Sigmoid colon (tissue), 7 donors: ENCODE data around the gene R3HDM1. TPM values are rescaled to one million over a fixed set of nuclear protein-coding genes. Genes with fewer than 3 reads are reported as not detected.

Experiments
- DNase-seq: peaks from one replicate; pipeline ENCODE4 v3.0.0-alpha.2; 2019
- H3K27ac ChIP-seq, 4 donors: fragments of 200-600 bp; sonication (generic); one replicate each; pipeline ENCODE4 v1.5.1; 2016 to 2019; ENCODE audit warnings: mild to moderate bottlenecking in 1 of 4
- H3K27me3 ChIP-seq, 3 donors: fragments of 200-600 bp; sonication (generic); one replicate each; pipeline ENCODE4 v1.5.1; 2019; ENCODE audit warnings: mild to moderate bottlenecking in 1 of 3
- H3K36me3 ChIP-seq, 4 donors: fragments of 200-600 bp; sonication (generic); one replicate each; pipeline ENCODE4 v1.5.1; 2016 to 2019
- H3K4me1 ChIP-seq, 4 donors: fragments of 200-600 bp; sonication (generic); one replicate each; pipeline ENCODE4 v1.5.1; 2017 to 2019
- H3K4me3 ChIP-seq, 4 donors: fragments of 200-600 bp; sonication (generic); one replicate each; pipeline ENCODE4 v1.5.1; 2017 to 2019; ENCODE audit warnings: mild to moderate bottlenecking in 2 of 4, moderate library complexity in 1 of 4
- H3K9me3 ChIP-seq, 4 donors: fragments of 200-600 bp in 3 of 4; sonication (generic) in 3 of 4; one replicate each; pipeline versions ENCODE4 v1.5.1 to v1.6.1; 2013 to 2019
- EP300 ChIP-seq, 4 donors: sonication (generic); formaldehyde crosslinking; IDR thresholded peaks; one replicate each; pipeline ENCODE4 v1.6.1; 2017; ENCODE audit warnings: antibody characterized with exemption in 4 of 4
- POLR2A ChIP-seq, 2 donors: fragments of 450-650 bp; IDR thresholded peaks; one replicate each; pipeline ENCODE4 v1.6.1; 2016; ENCODE audit warnings: antibody characterized with exemption in 2 of 2, mild to moderate bottlenecking in 2 of 2, moderate library complexity in 2 of 2
- POLR2AphosphoS5 ChIP-seq, 4 donors: sonication (generic); formaldehyde crosslinking; IDR thresholded peaks; one replicate each; pipeline ENCODE4 v1.6.1; 2017; ENCODE audit warnings: antibody characterized with exemption in 4 of 4
- WGBS, 2 donors: extraction: QIAGEN DNeasy Blood & Tissue Kit; methylation state at CpG; one replicate each; pipeline ENCODE4 v1.1.7; 2013; 5-methylcytosine and 5-hydroxymethylcytosine counted together
- intact Hi-C: fragments of 100-400 bp; cut with DNase I; formaldehyde crosslinking; loops from one replicate; pipeline ENCODE4 v1.15.1; 2023
- polyA plus RNA-seq, 3 donors: library from polyadenylated mRNA; stranded (reverse); fragments of 200-250 nt; gene quantifications; one replicate each; pipeline ENCODE4 v1.2.3, GENCODE V29; 2013
- total RNA-seq, 4 donors: library from RNA; depleted of rRNA; stranded (reverse); fragments of >200 nt; gene quantifications; one replicate each; pipeline ENCODE4 v1.1.0, GENCODE V29; 2016
- TF ChIP-seq, protein P1 (sequence below), 4 experiments: fragments of 450-650 bp in 3 of 4; fragments of 200-600 bp in 1 of 4; IDR thresholded peaks; one replicate each; pipeline ENCODE4 v1.5.1; 2016 to 2019; ENCODE audit warnings: antibody characterized with exemption in 4 of 4, mild to moderate bottlenecking in 3 of 4, moderate library complexity in 2 of 4
- donor health status: healthy with polysubstance abuse.
- donor health status: Bipolar disorder and iron deficiency.
- donor health status: healthy.

The R3HDM1 gene
- total and polyA plus RNA-seq, 7 donors = 5.3 to 34.6 (median 14.2) TPM

DNA sequence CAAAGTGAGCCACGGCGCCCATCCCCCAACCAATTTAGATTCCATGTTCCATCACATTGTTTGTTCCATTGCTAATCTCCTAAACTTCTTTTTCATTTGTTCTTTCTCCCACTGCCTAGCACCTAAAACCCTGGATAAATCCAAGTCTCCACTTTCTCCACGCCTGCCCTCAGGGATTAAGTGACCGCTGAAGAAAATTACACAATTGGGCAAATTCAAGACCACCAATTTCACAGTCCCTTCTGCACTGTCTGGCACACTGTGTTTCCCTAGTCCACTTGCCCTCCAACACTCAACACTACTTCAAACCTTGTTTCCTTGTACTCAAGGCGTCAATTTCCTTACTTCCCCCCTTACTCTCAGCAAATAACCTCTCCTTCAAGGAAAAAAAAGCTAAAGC, 205.3 kb downstream of the R3HDM1 start:
- DNase-seq = no peak
- Histone ChIP-seq H3K9me3 (no peaks in the 10 kb centered on the region), H3K4me3 (no peak overlapping the region), H3K4me1 (peaks cover 0 to 3% (median 0%) of the 10 kb centered on the region in 4 donors), H3K27ac (no peak overlapping the region), H3K27me3 (no peaks in the 10 kb centered on the region), H3K36me3 (no peaks in the 10 kb centered on the region)
- WGBS, 2 donors = 95 to 97% methylated on average over 5 of the region's 5 CpGs
- TF ChIP-seq, protein P1, sequence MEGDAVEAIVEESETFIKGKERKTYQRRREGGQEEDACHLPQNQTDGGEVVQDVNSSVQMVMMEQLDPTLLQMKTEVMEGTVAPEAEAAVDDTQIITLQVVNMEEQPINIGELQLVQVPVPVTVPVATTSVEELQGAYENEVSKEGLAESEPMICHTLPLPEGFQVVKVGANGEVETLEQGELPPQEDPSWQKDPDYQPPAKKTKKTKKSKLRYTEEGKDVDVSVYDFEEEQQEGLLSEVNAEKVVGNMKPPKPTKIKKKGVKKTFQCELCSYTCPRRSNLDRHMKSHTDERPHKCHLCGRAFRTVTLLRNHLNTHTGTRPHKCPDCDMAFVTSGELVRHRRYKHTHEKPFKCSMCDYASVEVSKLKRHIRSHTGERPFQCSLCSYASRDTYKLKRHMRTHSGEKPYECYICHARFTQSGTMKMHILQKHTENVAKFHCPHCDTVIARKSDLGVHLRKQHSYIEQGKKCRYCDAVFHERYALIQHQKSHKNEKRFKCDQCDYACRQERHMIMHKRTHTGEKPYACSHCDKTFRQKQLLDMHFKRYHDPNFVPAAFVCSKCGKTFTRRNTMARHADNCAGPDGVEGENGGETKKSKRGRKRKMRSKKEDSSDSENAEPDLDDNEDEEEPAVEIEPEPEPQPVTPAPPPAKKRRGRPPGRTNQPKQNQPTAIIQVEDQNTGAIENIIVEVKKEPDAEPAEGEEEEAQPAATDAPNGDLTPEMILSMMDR (IDR thresholded peaks at IDR 0.05) = no peak
- no peak for TF ChIP-seq EP300 (IDR thresholded peaks at IDR 0.05)
- TF ChIP-seq POLR2A (IDR thresholded peaks at IDR 0.05) = no peak
- TF ChIP-seq POLR2AphosphoS5 (IDR thresholded peaks at IDR 0.05) = no peak
- intact Hi-C loops = no loop called here

DNA sequence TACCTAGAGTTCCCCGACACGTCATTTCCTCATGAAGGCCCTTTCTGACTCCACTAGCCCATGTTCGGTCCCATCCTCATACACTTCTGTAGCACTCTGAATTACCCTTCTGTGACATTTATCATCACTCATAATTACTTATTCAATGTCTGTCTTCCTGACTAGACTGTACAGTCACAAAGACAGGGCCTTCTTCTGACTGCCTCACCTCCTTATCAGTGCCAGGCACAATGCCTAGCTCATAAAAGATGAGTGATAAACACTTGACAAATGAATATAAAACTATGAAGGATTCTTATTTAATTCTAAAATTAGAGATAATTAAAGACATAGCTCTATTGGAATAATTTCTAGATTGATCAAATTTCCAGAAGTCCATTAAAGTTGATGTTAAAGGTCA, 208.9 kb downstream of the R3HDM1 start:
- Histone ChIP-seq H3K27ac (no peak overlapping the region), H3K9me3 (no peaks in the 10 kb centered on the region), H3K36me3 (no peaks in the 10 kb centered on the region), H3K27me3 (no peaks in the 10 kb centered on the region), H3K4me3 (no peak overlapping the region), H3K4me1 (peaks cover 0 to 29% (median 23%) of the 10 kb centered on the region in 4 donors)
- intact Hi-C loops = loop anchor here (2.0 to 5.0 kb wide), 4 partner anchors 137 to 688 kb away; partner anchors contain the start of genes DARS1, MCM6, R3HDM1 and RAB3GAP1
- no peak for DNase-seq
- 97 to 98% methylated on average over 3 of the region's 3 CpGs for WGBS, 2 donors
- no peak for TF ChIP-seq POLR2AphosphoS5 (IDR thresholded peaks at IDR 0.05)
- no peak for TF ChIP-seq EP300 (IDR thresholded peaks at IDR 0.05)
- TF ChIP-seq, protein P1 (IDR thresholded peaks at IDR 0.05) = no peak
- TF ChIP-seq POLR2A (IDR thresholded peaks at IDR 0.05) = no peak

DNA sequence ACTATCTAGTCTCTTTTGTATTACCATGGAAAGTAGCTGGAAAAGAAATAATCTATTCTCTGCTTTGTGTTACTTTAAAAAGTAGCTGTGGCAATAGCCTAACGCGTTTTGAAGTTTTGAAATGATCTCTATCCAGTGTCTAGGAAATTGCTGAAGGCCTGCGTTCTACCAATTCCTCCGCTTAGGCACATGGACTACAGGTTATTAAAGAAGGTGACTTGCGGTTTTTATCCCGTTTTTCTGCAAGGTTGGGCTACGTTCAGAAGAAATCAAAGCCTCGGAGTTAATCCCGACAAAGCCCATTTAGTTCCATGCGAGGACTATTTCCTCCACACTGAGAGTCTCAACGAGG, 209.7 kb downstream of the R3HDM1 start:
- WGBS, 2 donors = 85 to 86% methylated on average over 11 of the region's 11 CpGs
- no peak for DNase-seq
- Histone ChIP-seq H3K27me3 (no peaks in the 10 kb centered on the region), H3K27ac (peak overlapping the region; percentile 89 to 100 (median 100)), H3K4me1 (peaks cover 0 to 33% (median 28%) of the 10 kb centered on the region in 4 donors), H3K9me3 (no peaks in the 10 kb centered on the region), H3K4me3 (peak overlapping the region in 2 of 4 donors; percentile 79 to 98), H3K36me3 (no peaks in the 10 kb centered on the region)
- intact Hi-C loops = loop anchor here (2.0 to 5.0 kb wide), 4 partner anchors 136 to 689 kb away; partner anchors contain the start of genes DARS1, MCM6, R3HDM1 and RAB3GAP1
- TF ChIP-seq EP300 (IDR thresholded peaks at IDR 0.05) (no peak), POLR2A (IDR thresholded peaks at IDR 0.05) (no peak), POLR2AphosphoS5 (IDR thresholded peaks at IDR 0.05) (no peak)
- TF ChIP-seq, protein P1 (IDR thresholded peaks at IDR 0.05) = no peak

DNA sequence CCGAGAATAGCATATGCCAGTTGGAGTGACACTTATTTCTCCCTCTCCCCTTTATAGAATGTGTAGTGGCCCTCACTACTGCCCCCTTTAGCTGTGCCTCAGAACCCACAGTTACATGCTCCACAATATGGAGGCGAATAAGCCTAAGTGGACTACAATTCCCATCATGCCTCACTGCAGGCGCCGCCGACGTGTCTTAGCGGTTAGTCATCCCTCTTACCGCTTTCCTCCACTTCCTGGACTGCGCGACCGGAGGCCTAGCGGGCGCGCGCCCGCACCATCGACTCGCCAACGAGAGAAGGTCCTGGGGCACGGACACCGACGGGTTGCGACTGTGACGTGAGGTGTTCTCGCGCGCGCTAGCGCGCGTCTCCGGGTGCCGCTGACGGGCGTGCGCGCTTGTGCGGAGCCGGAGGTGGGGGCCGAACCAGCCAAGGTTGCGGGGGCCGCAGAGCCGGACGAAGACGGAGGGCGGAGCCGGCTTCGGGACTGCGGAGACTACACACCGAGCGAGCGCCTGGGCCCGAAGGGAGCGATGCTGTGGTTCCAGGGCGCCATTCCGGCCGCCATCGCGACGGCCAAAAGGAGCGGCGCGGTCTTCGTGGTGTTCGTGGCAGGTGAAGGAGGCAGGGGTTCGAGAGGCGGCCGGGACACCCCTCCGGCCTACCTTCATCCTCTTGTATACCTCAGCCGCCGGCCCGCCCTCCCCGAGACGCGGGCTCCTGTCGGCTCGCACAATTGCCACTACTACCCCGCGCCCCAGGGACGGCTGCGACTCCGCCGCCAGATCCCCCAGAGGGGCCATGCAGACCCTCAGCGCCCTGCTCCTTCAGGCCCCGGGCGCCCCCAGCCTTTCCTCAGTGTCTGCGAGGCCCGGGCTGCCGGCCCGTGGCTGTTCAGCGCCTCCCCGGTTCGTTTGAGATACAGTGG, 210.4 kb downstream of the R3HDM1 start, which contains the start of gene UBXN4:
Gene UBXN4, plus strand, starts transcription at position 461 of the 930 bp plus-strand sequence. Its CDS starts 75 bp downstream, at position 536.
- H3K36me3 ChIP-seq = no peaks in the 10 kb centered on the region
- peaks cover 0 to 38% (median 32%) of the 10 kb centered on the region in 4 donors for H3K4me1 ChIP-seq
- peak; percentile 99 for DNase-seq
- WGBS, 2 donors = 1% methylated on average over 93 of the region's 93 CpGs
- H3K9me3 ChIP-seq = no peaks in the 10 kb centered on the region
- intact Hi-C loops = loop anchor here (2.0 to 5.0 kb wide), 5 partner anchors 136 to 823 kb away; partner anchors contain the start of genes CCNT2, DARS1, MCM6 and R3HDM1
- TF ChIP-seq EP300 (IDR thresholded peaks at IDR 0.05) (no peak), POLR2AphosphoS5 (IDR thresholded peaks at IDR 0.05) (peak; percentile 87 to 96 (median 94)), POLR2A (IDR thresholded peaks at IDR 0.05) (peak; percentile 66 to 89)
- TF ChIP-seq, protein P1 (IDR thresholded peaks at IDR 0.05) = peak in 1 of 4 experiments; percentile 22
- H3K4me3 ChIP-seq = peak within 1 kb of the TSS; percentile 79 to 98 (median 94)
- H3K27me3 ChIP-seq = no peaks in the 10 kb centered on the region
- H3K27ac ChIP-seq = peak within 1 kb of the TSS; percentile 89 to 100 (median 100)
